HEK293 (cell line): Measurements from ENCODE around the gene HJURP.

Experiments
- SETDB1 ChIP-seq: IDR thresholded peaks from one replicate; pipeline ENCODE4 v1.6.1; 2017; ENCODE audit warnings: mild to moderate bottlenecking, low read length, moderate library complexity, mixed read lengths; ENCODE audit not compliant: insufficient read length
- ZNF16 ChIP-seq: fragments of 450-650 bp; formaldehyde crosslinking; IDR thresholded peaks from 2 replicates; pipeline ENCODE4 v1.5.1; 2016; ENCODE audit warnings: low read depth, missing biosample characterization, missing genetic modification characterization
- ZNF24 ChIP-seq: fragments of 450-650 bp; formaldehyde crosslinking; IDR thresholded peaks from 2 replicates; pipeline ENCODE4 v1.5.1; 2016; ENCODE audit warnings: missing biosample characterization, missing genetic modification characterization
- TF ChIP-seq, protein P1 (sequence below): fragments of 450-650 bp; formaldehyde crosslinking; IDR thresholded peaks from 2 replicates; pipeline ENCODE4 v1.5.1; 2016; ENCODE audit warnings: missing biosample characterization, missing genetic modification characterization
- TF ChIP-seq, protein P2 (sequence below): IDR thresholded peaks from 2 replicates; pipeline ENCODE4 v1.6.1; 2011; ENCODE audit warnings: mild to moderate bottlenecking, low read depth, low read length, borderline replicate concordance
- TF ChIP-seq, protein P3 (sequence below): fragments of 450-650 bp; formaldehyde crosslinking; IDR thresholded peaks from 2 replicates; pipeline ENCODE4 v1.5.1; 2016; ENCODE audit warnings: missing biosample characterization, missing genetic modification characterization
- TF ChIP-seq, protein P4 (sequence below): sonication (generic); formaldehyde crosslinking; IDR thresholded peaks from 2 replicates; pipeline ENCODE4 v1.8.1; 2022; ENCODE audit warnings: mild to moderate bottlenecking, moderate library complexity, missing genetic modification reagents
- TF ChIP-seq, protein P5 (sequence below): fragments of 450-650 bp; formaldehyde crosslinking; IDR thresholded peaks from 2 replicates; pipeline ENCODE4 v1.5.1; 2017; ENCODE audit warnings: missing biosample characterization, mild to moderate bottlenecking, missing genetic modification characterization, moderate library complexity

DNA sequence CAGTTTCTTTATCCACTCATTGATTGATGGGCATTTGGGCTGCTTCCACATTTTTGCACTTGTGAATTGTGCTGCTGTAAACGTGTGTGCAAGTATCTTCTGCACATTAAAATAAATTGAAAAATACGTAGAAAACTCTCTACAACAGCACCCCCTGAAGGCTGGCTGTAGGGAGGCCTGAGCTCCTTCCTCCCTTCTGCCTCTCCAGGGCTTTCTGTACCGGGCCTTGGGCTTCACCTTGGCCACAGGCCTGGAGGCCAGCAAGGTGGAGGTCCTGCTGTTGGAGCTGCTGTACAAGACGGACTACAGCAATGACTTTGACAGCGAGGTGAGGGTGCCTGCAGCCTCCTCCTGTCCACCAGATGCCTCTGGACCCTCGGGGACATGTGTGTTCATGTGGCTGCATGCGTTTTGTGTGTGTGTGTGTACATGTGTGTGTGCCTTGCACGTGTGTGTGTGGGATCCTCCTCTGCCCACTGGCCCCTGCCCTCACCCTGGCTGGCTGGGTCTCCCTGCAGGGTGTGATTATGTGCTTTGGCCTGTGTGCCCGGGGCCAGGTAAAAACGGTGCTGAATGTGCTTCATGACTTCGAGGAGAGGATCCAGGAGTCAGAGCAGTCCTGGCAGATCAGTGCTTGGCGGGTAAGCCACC is 47.0 kb downstream of the HJURP start:
- TF ChIP-seq, protein P1, sequence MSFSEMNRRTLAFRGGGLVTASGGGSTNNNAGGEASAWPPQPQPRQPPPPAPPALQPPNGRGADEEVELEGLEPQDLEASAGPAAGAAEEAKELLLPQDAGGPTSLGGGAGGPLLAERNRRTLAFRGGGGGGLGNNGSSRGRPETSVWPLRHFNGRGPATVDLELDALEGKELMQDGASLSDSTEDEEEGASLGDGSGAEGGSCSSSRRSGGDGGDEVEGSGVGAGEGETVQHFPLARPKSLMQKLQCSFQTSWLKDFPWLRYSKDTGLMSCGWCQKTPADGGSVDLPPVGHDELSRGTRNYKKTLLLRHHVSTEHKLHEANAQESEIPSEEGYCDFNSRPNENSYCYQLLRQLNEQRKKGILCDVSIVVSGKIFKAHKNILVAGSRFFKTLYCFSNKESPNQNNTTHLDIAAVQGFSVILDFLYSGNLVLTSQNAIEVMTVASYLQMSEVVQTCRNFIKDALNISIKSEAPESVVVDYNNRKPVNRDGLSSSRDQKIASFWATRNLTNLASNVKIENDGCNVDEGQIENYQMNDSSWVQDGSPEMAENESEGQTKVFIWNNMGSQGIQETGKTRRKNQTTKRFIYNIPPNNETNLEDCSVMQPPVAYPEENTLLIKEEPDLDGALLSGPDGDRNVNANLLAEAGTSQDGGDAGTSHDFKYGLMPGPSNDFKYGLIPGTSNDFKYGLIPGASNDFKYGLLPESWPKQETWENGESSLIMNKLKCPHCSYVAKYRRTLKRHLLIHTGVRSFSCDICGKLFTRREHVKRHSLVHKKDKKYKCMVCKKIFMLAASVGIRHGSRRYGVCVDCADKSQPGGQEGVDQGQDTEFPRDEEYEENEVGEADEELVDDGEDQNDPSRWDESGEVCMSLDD = no peak
- TF ChIP-seq, protein P2, sequence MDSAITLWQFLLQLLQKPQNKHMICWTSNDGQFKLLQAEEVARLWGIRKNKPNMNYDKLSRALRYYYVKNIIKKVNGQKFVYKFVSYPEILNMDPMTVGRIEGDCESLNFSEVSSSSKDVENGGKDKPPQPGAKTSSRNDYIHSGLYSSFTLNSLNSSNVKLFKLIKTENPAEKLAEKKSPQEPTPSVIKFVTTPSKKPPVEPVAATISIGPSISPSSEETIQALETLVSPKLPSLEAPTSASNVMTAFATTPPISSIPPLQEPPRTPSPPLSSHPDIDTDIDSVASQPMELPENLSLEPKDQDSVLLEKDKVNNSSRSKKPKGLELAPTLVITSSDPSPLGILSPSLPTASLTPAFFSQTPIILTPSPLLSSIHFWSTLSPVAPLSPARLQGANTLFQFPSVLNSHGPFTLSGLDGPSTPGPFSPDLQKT = no peak
- TF ChIP-seq ZNF24 (tag by site-specific recombination) (no peak), SETDB1 (no peak), ZNF16 (tag by site-specific recombination) (no peak)
- TF ChIP-seq, protein P3, sequence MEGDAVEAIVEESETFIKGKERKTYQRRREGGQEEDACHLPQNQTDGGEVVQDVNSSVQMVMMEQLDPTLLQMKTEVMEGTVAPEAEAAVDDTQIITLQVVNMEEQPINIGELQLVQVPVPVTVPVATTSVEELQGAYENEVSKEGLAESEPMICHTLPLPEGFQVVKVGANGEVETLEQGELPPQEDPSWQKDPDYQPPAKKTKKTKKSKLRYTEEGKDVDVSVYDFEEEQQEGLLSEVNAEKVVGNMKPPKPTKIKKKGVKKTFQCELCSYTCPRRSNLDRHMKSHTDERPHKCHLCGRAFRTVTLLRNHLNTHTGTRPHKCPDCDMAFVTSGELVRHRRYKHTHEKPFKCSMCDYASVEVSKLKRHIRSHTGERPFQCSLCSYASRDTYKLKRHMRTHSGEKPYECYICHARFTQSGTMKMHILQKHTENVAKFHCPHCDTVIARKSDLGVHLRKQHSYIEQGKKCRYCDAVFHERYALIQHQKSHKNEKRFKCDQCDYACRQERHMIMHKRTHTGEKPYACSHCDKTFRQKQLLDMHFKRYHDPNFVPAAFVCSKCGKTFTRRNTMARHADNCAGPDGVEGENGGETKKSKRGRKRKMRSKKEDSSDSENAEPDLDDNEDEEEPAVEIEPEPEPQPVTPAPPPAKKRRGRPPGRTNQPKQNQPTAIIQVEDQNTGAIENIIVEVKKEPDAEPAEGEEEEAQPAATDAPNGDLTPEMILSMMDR = no peak
- TF ChIP-seq, protein P4, sequence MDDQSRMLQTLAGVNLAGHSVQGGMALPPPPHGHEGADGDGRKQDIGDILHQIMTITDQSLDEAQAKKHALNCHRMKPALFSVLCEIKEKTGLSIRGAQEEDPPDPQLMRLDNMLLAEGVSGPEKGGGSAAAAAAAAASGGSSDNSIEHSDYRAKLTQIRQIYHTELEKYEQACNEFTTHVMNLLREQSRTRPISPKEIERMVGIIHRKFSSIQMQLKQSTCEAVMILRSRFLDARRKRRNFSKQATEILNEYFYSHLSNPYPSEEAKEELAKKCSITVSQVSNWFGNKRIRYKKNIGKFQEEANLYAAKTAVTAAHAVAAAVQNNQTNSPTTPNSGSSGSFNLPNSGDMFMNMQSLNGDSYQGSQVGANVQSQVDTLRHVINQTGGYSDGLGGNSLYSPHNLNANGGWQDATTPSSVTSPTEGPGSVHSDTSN (CRISPR knock-in tag) = no peak
- TF ChIP-seq, protein P5, sequence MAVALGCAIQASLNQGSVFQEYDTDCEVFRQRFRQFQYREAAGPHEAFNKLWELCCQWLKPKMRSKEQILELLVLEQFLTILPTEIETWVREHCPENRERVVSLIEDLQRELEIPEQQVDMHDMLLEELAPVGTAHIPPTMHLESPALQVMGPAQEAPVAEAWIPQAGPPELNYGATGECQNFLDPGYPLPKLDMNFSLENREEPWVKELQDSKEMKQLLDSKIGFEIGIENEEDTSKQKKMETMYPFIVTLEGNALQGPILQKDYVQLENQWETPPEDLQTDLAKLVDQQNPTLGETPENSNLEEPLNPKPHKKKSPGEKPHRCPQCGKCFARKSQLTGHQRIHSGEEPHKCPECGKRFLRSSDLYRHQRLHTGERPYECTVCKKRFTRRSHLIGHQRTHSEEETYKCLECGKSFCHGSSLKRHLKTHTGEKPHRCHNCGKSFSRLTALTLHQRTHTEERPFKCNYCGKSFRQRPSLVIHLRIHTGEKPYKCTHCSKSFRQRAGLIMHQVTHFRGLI (tag by site-specific recombination) = no peak
